HEK293 (cell line): Measurements from ENCODE around the gene RNU1-2.

Source experiments
- CTCF ChIA-PET: fragments of 350-600 bp; formaldehyde crosslinking; extraction: SDS; loops from one replicate; lab custom pipeline; 2021; ENCODE audit warnings: antibody characterized with exemption; lab: Yijun Ruan, JAX
- POLR2A ChIA-PET: fragments of 300-600 bp; formaldehyde crosslinking; extraction: SDS; loops from one replicate; lab custom pipeline; 2020; ENCODE audit warnings: antibody characterized with exemption, inconsistent platforms; lab: Yijun Ruan, JAX
- H3K27ac ChIP-seq: fragments of 200-500 bp; sonication (Bioruptor generic); 2 replicates; pipeline ENCODE4 v1.5.1; 2014; ENCODE audit warnings: low read depth, low read length, control low read depth, inconsistent platforms; ENCODE audit errors: extremely low read depth
- H3K36me3 ChIP-seq, 2 experiments: fragments of 200-500 bp in 1 of 2; sonication (Bioruptor generic) in 1 of 2; 1 replicate in 1 of 2; 2 replicates in 1 of 2; pipeline ENCODE4 v1.5.1; 2014 to 2017; ENCODE audit warnings: inconsistent platforms in 2 of 2, low read length in 2 of 2; ENCODE audit not compliant: control insufficient read depth in 2 of 2, insufficient read depth in 1 of 2
- H3K4me1 ChIP-seq: fragments of 200-500 bp; sonication (Bioruptor generic); 2 replicates; pipeline ENCODE4 v1.5.1; 2014; ENCODE audit warnings: mild to moderate bottlenecking, low read length, inconsistent platforms; ENCODE audit not compliant: control insufficient read depth, insufficient read depth
- H3K4me3 ChIP-seq: 2 replicates; pipeline ENCODE4 v1.5.1; 2011; ENCODE audit warnings: low read depth, mild to moderate bottlenecking, control low read depth, low read length, moderate library complexity
- H3K9me3 ChIP-seq: fragments of 200-500 bp; sonication (Bioruptor generic); 2 replicates; pipeline ENCODE4 v1.5.1; 2014; ENCODE audit warnings: low read depth, low read length, inconsistent platforms; ENCODE audit not compliant: control insufficient read depth, insufficient read depth
- BCL11A ChIP-seq: fragments of 450-650 bp; formaldehyde crosslinking; IDR thresholded peaks from 2 replicates; pipeline ENCODE4 v1.5.1; 2016; ENCODE audit warnings: low read depth, missing biosample characterization, missing genetic modification characterization
- GLIS2 ChIP-seq: fragments of 450-650 bp; formaldehyde crosslinking; IDR thresholded peaks from 2 replicates; pipeline ENCODE4 v1.5.1; 2016; ENCODE audit warnings: missing biosample characterization, missing genetic modification characterization
- HOXD13 ChIP-seq: sonication (generic); formaldehyde crosslinking; IDR thresholded peaks from 2 replicates; pipeline ENCODE4 v1.8.0; 2022; ENCODE audit warnings: missing genetic modification reagents, borderline replicate concordance
- IKZF3 ChIP-seq: fragments of 450-650 bp; IDR thresholded peaks from 2 replicates; pipeline ENCODE4 v1.5.0; 2018; ENCODE audit warnings: missing biosample characterization, mild to moderate bottlenecking, missing genetic modification characterization, moderate library complexity
- KLF1 ChIP-seq: fragments of 450-650 bp; formaldehyde crosslinking; IDR thresholded peaks from 2 replicates; pipeline ENCODE4 v1.5.1; 2016; ENCODE audit warnings: missing biosample characterization, missing genetic modification characterization
- KLF16 ChIP-seq: fragments of 450-650 bp; formaldehyde crosslinking; IDR thresholded peaks from 2 replicates; pipeline ENCODE4 v1.5.1; 2017; ENCODE audit warnings: missing biosample characterization, missing genetic modification characterization
- OSR2 ChIP-seq: fragments of 450-650 bp; formaldehyde crosslinking; IDR thresholded peaks from 2 replicates; pipeline ENCODE4 v1.5.1; 2016; ENCODE audit warnings: missing biosample characterization, missing genetic modification characterization
- SETDB1 ChIP-seq: IDR thresholded peaks from one replicate; pipeline ENCODE4 v1.6.1; 2017; ENCODE audit warnings: mild to moderate bottlenecking, low read length, moderate library complexity, mixed read lengths; ENCODE audit not compliant: insufficient read length
- SP2 ChIP-seq: fragments of 450-650 bp; formaldehyde crosslinking; IDR thresholded peaks from 2 replicates; pipeline ENCODE4 v1.5.1; 2016; ENCODE audit warnings: missing biosample characterization, missing genetic modification characterization
- ZBTB1 ChIP-seq: fragments of 450-650 bp; formaldehyde crosslinking; IDR thresholded peaks from 2 replicates; pipeline ENCODE4 v1.5.1; 2016; ENCODE audit warnings: missing biosample characterization, missing genetic modification characterization
- ZFHX2 ChIP-seq: fragments of 450-650 bp; formaldehyde crosslinking; conservative IDR thresholded peaks from 2 replicates; pipeline ENCODE4 v1.5.1; 2016; ENCODE audit warnings: missing biosample characterization, missing genetic modification characterization
- ZNF112 ChIP-seq: fragments of 450-650 bp; formaldehyde crosslinking; IDR thresholded peaks from 2 replicates; pipeline ENCODE4 v1.5.0; 2017; ENCODE audit warnings: missing biosample characterization, missing genetic modification characterization
- ZNF121 ChIP-seq: fragments of 450-650 bp; formaldehyde crosslinking; IDR thresholded peaks from 2 replicates; pipeline ENCODE4 v1.5.1; 2016; ENCODE audit warnings: missing biosample characterization, missing genetic modification characterization
- ZNF132 ChIP-seq: fragments of 450-650 bp; formaldehyde crosslinking; IDR thresholded peaks from 2 replicates; pipeline ENCODE4 v1.5.1; 2017; ENCODE audit warnings: missing biosample characterization, missing genetic modification characterization, borderline replicate concordance
- ZNF184 ChIP-seq: fragments of 450-650 bp; IDR thresholded peaks from 2 replicates; pipeline ENCODE4 v1.5.1; 2018; ENCODE audit warnings: missing biosample characterization, mild to moderate bottlenecking, missing genetic modification characterization
- ZNF24 ChIP-seq: fragments of 450-650 bp; formaldehyde crosslinking; IDR thresholded peaks from 2 replicates; pipeline ENCODE4 v1.5.1; 2016; ENCODE audit warnings: missing biosample characterization, missing genetic modification characterization
- ZNF335 ChIP-seq: fragments of 450-650 bp; formaldehyde crosslinking; conservative IDR thresholded peaks from 2 replicates; pipeline ENCODE4 v1.5.1; 2016; ENCODE audit warnings: missing biosample characterization, missing genetic modification characterization
- ZNF354C ChIP-seq: fragments of 450-650 bp; formaldehyde crosslinking; IDR thresholded peaks from 2 replicates; pipeline ENCODE4 v1.5.1; 2016; ENCODE audit warnings: missing biosample characterization, missing genetic modification characterization, low read depth, borderline replicate concordance
- ZNF366 ChIP-seq: fragments of 450-650 bp; formaldehyde crosslinking; conservative IDR thresholded peaks from 2 replicates; pipeline ENCODE4 v1.5.1; 2016; ENCODE audit warnings: missing biosample characterization, missing genetic modification characterization
- ZNF391 ChIP-seq: fragments of 450-650 bp; formaldehyde crosslinking; IDR thresholded peaks from 2 replicates; pipeline ENCODE4 v1.5.1; 2016; ENCODE audit warnings: low read depth, missing biosample characterization, missing genetic modification characterization, borderline replicate concordance
- ZNF423 ChIP-seq: fragments of 450-650 bp; formaldehyde crosslinking; IDR thresholded peaks from 2 replicates; pipeline ENCODE4 v1.5.1; 2016; ENCODE audit warnings: missing biosample characterization, missing genetic modification characterization
- ZNF473 ChIP-seq: fragments of 450-650 bp; formaldehyde crosslinking; IDR thresholded peaks from 2 replicates; pipeline ENCODE4 v1.5.1; 2017; ENCODE audit warnings: missing biosample characterization, missing genetic modification characterization
- ZNF501 ChIP-seq: fragments of 450-650 bp; formaldehyde crosslinking; IDR thresholded peaks from 2 replicates; pipeline ENCODE4 v1.5.1; 2016; ENCODE audit warnings: missing biosample characterization, missing genetic modification characterization
- ZNF514 ChIP-seq: fragments of 450-650 bp; formaldehyde crosslinking; IDR thresholded peaks from 2 replicates; pipeline ENCODE4 v1.5.1; 2016; ENCODE audit warnings: missing biosample characterization, missing genetic modification characterization
- ZNF521 ChIP-seq: fragments of 450-650 bp; formaldehyde crosslinking; IDR thresholded peaks from 2 replicates; pipeline ENCODE4 v1.5.1; 2017; ENCODE audit warnings: missing biosample characterization, mild to moderate bottlenecking, missing genetic modification characterization
- ZNF555 ChIP-seq: fragments of 450-650 bp; formaldehyde crosslinking; conservative IDR thresholded peaks from 2 replicates; pipeline ENCODE4 v1.5.1; 2017; ENCODE audit warnings: missing biosample characterization, mild to moderate bottlenecking, missing genetic modification characterization, inconsistent platforms
- ZNF561 ChIP-seq: fragments of 450-650 bp; IDR thresholded peaks from 2 replicates; pipeline ENCODE4 v1.5.1; 2018; ENCODE audit warnings: missing biosample characterization, missing genetic modification characterization, borderline replicate concordance
- ZNF658 ChIP-seq: fragments of 450-650 bp; formaldehyde crosslinking; IDR thresholded peaks from 2 replicates; pipeline ENCODE4; 2016; ENCODE audit warnings: missing biosample characterization, missing genetic modification characterization
- ZNF701 ChIP-seq: fragments of 450-650 bp; formaldehyde crosslinking; IDR thresholded peaks from 2 replicates; pipeline ENCODE4 v1.5.1; 2016; ENCODE audit warnings: missing biosample characterization, missing genetic modification characterization
- ZNF792 ChIP-seq: fragments of 450-650 bp; formaldehyde crosslinking; IDR thresholded peaks from 2 replicates; pipeline ENCODE4 v1.5.1; 2016; ENCODE audit warnings: missing biosample characterization, missing genetic modification characterization
- ZNF830 ChIP-seq: fragments of 450-650 bp; IDR thresholded peaks from 2 replicates; pipeline ENCODE4 v1.5.0; 2018; ENCODE audit warnings: missing biosample characterization, missing genetic modification characterization, low read depth, mild to moderate bottlenecking, moderate library complexity
- ZSCAN16 ChIP-seq: fragments of 450-650 bp; formaldehyde crosslinking; IDR thresholded peaks from 2 replicates; pipeline ENCODE4 v1.5.1; 2016; ENCODE audit warnings: missing biosample characterization, missing genetic modification characterization
- TF ChIP-seq, protein P1 (sequence below): fragments of 450-650 bp; formaldehyde crosslinking; IDR thresholded peaks from 2 replicates; pipeline ENCODE4 v1.5.1; 2016; ENCODE audit warnings: missing biosample characterization, missing genetic modification characterization
- TF ChIP-seq, protein P2 (sequence below): fragments of 450-650 bp; formaldehyde crosslinking; IDR thresholded peaks from 2 replicates; pipeline ENCODE4 v1.5.1; 2016; ENCODE audit warnings: missing biosample characterization, missing genetic modification characterization
- TF ChIP-seq, protein P3 (sequence below): fragments of 450-650 bp; formaldehyde crosslinking; IDR thresholded peaks from 2 replicates; pipeline ENCODE4 v1.5.1; 2017; ENCODE audit warnings: missing biosample characterization, missing genetic modification characterization

RNU1-2 gene

DNA sequence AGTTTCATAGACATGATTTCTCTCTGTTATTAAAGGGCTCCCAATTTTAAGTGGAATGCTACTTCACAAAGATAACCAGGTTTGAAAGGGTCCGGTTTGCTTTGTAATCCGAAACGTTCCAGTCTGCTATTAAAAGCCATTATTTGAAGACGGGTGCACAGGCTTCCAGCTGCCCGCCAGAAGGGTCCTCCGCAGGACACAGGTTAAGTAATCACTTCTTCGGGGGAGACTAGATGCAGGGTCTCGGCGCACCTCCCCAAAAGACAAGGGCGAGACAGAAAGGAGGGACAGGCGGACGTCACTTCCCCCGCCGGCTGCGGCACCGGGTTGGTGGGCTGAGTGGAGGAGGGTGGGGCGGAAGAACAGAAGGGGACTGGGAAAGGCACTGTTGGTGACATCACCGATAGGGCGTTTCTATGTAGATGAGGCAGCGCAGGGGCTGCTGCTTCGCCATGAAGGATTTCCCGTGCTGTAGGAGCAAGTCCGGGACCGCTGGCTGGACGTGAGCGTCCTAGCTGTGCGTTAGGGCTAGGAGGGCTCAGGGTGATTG, 8.9 kb downstream of the RNU1-2 start (continued):
- TF ChIP-seq ZNF561 (tag by site-specific recombination) (peak; percentile 58; the same call in 1 of the 2 replicates), ZNF830 (tag by site-specific recombination) (no peak), ZNF184 (tag by site-specific recombination) (peak; percentile 58; the same call in 1 of the 2 replicates), ZSCAN16 (tag by site-specific recombination) (no peak), BCL11A (tag by site-specific recombination) (peak; percentile 54; the same call in 1 of the 2 replicates), ZNF501 (tag by site-specific recombination) (peak; percentile 51; the same call in 1 of the 2 replicates), ZNF354C (no peak), ZNF112 (tag by site-specific recombination) (no peak), ZNF701 (tag by site-specific recombination) (no peak), ZFHX2 (tag by site-specific recombination) (0 out of 2 replicates have a peak, but pooled peaks have one; percentile 9)

DNA sequence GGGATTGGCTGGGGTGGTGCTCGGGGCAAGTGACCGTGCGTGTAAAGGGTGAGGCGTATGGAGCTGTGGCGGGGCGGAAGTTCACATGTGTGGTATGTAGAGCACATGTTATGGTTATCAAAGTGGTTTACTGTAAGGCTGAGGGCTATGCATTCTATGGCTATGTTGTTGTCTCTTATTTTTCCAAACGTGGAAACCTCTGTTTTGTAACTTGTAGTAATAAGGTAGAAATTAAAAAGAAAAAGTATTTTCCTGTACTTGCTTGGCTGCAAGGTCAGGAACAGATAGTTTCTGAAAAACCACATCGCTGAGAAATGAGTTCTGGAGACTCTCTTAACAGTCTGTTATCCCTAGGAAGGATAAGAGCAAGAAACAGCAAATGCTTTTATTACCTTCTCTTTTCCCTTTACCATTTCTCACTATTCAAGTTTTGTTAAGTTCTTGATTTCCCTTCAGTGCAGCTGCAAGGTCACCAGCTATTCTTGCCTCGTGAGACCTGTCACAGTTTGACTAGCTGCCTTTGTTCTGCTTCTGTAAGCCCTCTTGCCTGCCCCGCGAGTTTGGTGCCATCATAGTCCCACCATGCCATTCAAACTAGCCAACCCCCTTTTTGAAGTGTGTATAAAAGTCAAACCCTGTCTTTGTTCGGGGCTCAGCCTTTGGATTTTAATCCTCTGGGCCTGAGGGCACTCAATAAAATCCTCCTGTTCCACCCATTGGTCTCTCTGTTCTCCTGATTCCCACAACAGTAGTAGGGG, 9.5 kb downstream of the RNU1-2 start:
- no peaks in the 10 kb centered on the region for H3K9me3 ChIP-seq
- peak overlapping the region; percentile 97 for H3K27ac ChIP-seq
- CTCF ChIA-PET, result interaction anchor here (0.6 to 2.9 kb wide), 3 partner anchors 8 to 1113 kb away, joined by 3 to 14 read pairs (median 3); no protein-coding TSS in a partner anchor
- no peaks in the 10 kb centered on the region for H3K36me3 ChIP-seq
- peak overlapping the region; percentile 48 for H3K4me3 ChIP-seq
- H3K4me1 ChIP-seq, result no peaks in the 10 kb centered on the region
- POLR2A ChIA-PET, result interaction anchor here (0.6 to 3.1 kb wide), 16 partner anchors 9 to 296 kb away, joined by 3 to 12 read pairs (median 5); partner anchors contain the start of gene CROCC
- TF ChIP-seq ZNF121 (tag by site-specific recombination) (no peak), ZBTB1 (tag by site-specific recombination) (no peak), ZNF132 (tag by site-specific recombination) (no peak), ZNF366 (peak; percentile 87), GLIS2 (no peak), ZNF792 (tag by site-specific recombination) (no peak), IKZF3 (no peak), SP2 (no peak), ZNF658 (no peak), ZNF184 (tag by site-specific recombination) (no peak), KLF1 (no peak), ZNF423 (tag by site-specific recombination) (no peak), ZNF24 (no peak), SETDB1 (peak; percentile 99), ZNF514 (tag by site-specific recombination) (no peak), OSR2 (tag by site-specific recombination) (no peak), ZNF473 (tag by site-specific recombination) (no peak), ZNF391 (tag by site-specific recombination) (0 out of 2 replicates have a peak, but pooled peaks have one; percentile 38), HOXD13 (CRISPR knock-in tag) (no peak), KLF16 (tag by site-specific recombination) (no peak), ZNF555 (tag by site-specific recombination) (no peak), ZNF521 (tag by site-specific recombination) (no peak), ZNF701 (tag by site-specific recombination) (0 out of 2 replicates have a peak, but pooled peaks have one; percentile 39), ZNF335 (tag by site-specific recombination) (no peak; the same call in 1 of the 2 replicates)
- TF ChIP-seq, protein P1, sequence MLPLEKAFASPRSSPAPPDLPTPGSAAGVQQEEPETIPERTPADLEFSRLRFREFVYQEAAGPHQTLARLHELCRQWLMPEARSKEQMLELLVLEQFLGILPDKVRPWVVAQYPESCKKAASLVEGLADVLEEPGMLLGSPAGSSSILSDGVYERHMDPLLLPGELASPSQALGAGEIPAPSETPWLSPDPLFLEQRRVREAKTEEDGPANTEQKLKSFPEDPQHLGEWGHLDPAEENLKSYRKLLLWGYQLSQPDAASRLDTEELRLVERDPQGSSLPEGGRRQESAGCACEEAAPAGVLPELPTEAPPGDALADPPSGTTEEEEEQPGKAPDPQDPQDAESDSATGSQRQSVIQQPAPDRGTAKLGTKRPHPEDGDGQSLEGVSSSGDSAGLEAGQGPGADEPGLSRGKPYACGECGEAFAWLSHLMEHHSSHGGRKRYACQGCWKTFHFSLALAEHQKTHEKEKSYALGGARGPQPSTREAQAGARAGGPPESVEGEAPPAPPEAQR (tag by site-specific recombination), result no peak
- TF ChIP-seq, protein P2, sequence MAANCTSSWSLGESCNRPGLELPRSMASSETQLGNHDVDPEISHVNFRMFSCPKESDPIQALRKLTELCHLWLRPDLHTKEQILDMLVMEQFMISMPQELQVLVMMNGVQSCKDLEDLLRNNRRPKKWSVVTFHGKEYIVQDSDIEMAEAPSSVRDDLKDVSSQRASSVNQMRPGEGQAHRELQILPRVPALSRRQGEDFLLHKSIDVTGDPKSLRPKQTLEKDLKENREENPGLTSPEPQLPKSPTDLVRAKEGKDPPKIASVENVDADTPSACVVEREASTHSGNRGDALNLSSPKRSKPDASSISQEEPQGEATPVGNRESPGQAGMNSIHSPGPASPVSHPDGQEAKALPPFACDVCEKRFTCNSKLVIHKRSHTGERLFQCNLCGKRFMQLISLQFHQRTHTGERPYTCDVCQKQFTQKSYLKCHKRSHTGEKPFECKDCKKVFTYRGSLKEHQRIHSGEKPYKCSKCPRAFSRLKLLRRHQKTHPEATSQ, result no peak
- TF ChIP-seq, protein P3, sequence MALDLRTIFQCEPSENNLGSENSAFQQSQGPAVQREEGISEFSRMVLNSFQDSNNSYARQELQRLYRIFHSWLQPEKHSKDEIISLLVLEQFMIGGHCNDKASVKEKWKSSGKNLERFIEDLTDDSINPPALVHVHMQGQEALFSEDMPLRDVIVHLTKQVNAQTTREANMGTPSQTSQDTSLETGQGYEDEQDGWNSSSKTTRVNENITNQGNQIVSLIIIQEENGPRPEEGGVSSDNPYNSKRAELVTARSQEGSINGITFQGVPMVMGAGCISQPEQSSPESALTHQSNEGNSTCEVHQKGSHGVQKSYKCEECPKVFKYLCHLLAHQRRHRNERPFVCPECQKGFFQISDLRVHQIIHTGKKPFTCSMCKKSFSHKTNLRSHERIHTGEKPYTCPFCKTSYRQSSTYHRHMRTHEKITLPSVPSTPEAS (tag by site-specific recombination), result no peak
